RPMI7951 (cell line): ENCODE data around the gene GIGYF1. TPM values are rescaled to one million over a fixed set of nuclear protein-coding genes. Genes with fewer than 3 reads are reported as not detected.
A peak's percentile ranks its signal among the peaks of the same experiment; 100 is the strongest.
"Not testable (repeated sequence)": the region's sequence is repeated elsewhere in the genome, so short reads cannot be mapped to it uniquely, and the experiment has no call there.

ENCODE experiments used
- DNase-seq: peaks from one replicate; pipeline ENCODE4 v3.0.0-alpha.2; 2012; ENCODE audit warnings: low read depth
- total RNA-seq: library from RNA; depleted of rRNA; stranded (reverse); fragments of >200 nt; shearing (Covaris generic); gene quantifications from 2 replicates; pipeline ENCODE4 v1.2.3, GENCODE V29; 2014

GIGYF1 gene
- total RNA-seq, 1 experiment from 2014 or later, result 4.8 TPM

DNA sequence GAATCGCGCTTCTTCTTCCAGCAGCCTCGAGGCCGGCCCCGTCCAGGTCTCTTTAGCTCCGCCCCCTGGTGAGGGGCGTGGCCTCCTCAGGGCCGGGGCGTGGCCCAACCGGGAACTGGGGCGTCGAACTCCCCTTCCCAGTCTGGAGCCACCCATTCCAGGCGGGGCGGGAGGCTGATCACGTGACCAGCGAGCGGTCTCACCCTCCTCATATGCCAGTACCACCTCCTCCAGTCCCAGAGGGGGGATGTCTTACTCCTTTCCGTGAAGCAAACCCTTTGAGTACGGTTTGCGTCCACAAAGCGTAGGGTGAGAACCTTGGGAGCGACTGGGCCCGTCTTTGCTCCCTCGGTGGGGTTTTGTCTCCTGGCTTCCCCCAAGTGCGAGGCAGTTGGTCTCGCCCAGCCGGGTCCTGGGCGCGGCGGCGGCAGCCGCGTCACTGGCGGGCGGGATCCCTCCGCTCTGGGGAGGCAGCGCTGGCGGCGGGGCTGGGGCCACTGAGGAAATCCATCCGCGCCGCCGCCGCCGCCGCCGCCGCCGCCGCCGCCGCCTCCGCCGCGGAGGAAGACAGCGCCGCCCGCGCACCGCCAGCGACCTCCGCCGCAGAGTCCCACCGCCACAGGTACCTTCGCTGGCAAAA lies 20.6 kb downstream of the GIGYF1 start, which contains the start of gene GNB2:
GNB2 (plus strand) TSS at position 439 of the 640 bp plus-strand sequence. CDS start 2,526 bp downstream, outside the sequence.
- DNase-seq, result peak; percentile 99

DNA sequence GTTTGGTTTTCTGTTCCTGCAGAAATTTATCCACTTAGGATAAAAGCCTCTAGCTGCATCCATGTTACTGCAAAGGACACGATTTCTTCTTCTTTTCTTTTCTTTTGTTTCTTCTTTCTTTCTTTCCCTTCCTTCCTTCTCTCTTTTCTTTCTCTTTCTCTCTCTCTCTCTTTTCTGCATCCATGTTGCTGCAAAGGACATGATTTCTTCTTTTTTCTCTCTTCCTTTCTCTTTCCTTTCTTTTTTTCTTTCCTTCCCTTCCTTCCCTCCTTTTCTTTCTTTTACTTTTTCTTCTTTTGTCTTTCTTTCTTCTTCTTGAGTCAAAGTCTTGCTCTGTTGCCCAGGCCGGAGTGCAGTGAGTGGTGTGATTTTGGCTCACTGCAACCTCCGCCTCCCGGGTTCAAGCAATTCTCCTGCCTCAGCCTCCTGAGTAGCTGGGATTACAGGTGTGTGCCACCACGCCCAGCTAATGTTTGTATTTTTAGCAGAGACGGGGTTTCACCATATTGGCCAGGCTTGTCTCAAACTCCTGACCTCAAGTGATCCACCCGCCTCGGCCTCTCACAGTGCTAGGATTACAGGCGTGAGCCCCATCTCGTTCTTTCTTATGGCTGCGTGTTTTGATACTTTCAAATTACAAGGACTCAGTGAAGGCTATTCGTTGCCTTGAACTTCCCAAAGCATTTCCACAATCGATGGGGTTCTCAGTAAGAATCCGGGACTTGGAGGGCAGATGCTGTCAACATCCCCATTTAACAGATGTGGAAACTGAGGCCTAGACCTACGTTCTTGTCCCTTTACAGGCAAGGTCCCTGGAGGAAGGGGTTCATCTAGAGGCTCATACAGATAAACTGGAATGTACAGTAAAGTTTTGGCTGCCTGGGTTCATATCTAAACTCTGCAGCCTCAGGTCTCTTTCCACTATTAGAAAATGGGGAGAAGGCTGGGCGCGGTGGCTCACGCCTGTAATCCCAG lies 22.4 kb downstream of the GIGYF1 start:
- no peak for DNase-seq

DNA sequence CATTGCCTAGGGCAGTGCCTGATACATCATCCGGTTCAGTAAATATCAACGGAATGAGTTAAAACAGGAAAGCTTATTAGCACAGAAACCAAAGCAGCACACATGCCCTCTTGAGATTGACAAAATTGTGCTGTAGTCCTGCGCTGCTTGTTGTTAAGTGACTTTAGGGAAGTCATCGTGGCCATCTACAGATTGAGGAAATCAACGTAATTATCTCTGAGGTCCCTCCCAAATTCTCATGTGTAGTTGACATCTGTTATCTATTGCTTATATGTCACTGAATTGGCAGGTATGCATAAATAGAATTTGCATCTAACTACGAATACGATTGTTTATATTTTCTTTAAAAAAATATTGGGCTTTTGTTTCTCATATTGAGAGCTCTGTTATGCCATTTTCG lies 24.0 kb downstream of the GIGYF1 start:
- no peak for DNase-seq

DNA sequence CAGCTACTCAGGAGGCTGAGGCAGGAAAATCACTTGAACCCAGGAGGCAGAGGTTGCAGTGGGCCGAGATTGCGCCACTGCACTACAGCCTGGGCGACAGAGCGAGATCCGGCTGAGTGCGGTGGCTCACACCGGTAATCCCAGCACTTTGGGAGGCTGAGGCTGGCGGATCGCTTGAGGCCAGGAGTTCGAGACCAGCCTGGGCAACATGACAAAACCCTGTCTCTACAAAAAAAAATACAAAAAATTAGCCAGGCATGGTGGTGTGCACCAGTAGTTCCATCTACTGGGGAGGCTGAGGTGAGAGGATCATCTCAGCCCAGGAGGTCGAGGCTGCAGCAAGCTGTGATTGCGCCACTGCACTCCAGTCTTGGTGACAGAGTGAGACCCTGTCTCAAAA lies 24.9 kb downstream of the GIGYF1 start:
- DNase-seq, result not testable (repeated sequence)

DNA sequence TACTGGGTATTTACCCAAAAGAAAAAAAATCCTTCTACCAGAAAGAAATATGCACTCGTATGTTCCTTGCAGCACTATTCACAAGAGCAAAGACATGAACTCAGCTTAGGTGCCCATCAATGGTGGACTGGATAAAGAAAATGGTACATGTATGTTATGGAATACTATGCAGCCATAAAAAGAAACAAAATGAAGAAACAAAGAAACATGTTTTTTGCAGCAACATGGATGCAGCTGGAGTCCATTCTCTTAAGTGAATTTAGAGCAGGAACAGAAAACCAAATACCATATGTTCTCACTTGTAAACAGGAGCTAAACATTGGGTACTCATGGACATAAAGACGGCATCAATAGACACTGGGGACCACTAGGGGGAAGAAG lies 26.0 kb downstream of the GIGYF1 start:
- no peak for DNase-seq

DNA sequence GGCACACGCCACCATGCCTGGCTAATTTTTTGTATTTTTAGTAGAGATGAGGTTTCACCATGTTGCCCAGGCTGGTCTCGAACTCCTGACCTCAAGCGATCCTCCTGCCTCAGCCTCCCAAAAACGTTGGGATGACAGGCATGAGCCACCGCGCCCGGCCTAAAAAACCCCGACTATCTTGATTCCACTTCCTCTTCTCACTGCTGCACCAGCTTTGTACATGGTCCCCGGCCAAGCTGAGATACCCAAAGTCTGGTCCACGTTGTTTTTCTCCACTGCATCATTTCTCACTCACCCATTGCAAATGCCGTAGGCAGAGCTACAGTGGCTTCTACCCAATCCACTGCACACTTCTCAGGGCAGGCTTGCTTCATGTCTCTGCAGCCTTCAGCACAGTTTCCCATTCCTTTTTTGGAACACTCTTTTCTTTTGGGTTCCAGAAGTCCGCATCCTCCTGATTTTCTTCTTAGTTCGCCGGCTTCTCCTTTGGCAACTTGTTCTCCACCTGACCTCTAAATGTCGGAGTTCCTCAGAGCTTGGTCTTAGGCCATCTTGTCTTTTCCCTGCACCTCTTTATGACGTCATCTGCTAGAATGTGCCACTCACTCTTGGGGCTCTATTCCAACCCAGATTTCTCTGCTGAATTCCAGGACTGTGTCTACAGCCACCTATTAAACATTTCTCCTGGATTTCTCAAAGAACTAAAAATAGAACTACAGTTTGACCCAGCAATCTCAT lies 26.6 kb downstream of the GIGYF1 start:
- DNase-seq, result no peak

DNA sequence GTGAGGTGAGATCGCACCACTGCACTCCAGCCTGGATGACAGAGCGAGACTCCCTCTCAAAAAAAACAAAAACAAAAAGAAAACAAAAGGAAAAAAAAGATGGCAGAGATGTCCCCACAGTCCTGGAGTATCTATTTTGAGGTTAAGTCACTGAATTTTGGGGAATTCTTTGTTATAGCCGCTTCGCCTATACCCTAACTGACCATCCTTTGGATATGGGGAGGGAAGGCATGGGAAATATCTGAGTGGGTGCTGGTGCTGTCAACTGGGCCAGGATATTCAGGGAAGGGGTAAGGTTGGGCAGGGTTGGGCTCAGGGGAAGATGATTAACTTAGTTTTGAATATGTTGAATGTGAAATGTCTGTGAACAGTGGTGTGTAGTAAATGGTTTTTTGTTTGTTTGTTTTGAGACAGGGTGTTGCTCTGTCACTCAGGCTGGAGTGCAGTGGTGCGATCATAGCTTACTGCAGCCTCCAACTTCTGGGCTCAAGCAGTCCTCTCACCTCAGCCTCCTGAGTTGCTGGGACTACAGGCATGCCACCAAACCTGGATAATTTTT lies 28.8 kb downstream of the GIGYF1 start:
- no peak for DNase-seq

DNA sequence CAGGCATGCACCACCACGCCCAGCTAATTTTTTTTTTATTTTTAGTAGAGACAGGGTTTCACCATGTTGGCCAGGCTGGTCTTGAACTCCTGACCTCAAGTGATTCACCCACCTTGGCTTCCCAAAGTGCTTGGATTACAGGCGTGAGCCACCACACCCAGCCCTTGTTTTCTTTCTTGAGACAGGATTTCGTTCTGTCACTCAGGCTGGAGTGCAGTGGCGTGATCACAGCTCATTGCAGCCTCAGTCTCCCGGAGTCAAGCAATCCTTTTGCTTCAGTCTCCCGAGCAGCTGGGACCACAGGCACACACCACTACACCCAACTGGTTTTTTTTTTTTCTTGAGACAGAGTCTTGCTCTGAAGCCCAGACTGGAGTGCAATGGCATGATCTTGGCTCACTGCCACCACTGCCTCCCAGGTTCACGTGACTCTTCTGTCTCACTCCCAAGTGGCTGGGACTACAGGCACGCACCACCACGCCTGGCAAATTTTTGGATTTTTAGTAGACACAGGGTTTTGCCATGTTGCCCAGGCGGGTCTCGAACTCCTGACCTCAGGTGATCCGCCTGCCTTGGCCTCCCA lies 31.8 kb downstream of the GIGYF1 start:
- DNase-seq, result peak; percentile 26

DNA sequence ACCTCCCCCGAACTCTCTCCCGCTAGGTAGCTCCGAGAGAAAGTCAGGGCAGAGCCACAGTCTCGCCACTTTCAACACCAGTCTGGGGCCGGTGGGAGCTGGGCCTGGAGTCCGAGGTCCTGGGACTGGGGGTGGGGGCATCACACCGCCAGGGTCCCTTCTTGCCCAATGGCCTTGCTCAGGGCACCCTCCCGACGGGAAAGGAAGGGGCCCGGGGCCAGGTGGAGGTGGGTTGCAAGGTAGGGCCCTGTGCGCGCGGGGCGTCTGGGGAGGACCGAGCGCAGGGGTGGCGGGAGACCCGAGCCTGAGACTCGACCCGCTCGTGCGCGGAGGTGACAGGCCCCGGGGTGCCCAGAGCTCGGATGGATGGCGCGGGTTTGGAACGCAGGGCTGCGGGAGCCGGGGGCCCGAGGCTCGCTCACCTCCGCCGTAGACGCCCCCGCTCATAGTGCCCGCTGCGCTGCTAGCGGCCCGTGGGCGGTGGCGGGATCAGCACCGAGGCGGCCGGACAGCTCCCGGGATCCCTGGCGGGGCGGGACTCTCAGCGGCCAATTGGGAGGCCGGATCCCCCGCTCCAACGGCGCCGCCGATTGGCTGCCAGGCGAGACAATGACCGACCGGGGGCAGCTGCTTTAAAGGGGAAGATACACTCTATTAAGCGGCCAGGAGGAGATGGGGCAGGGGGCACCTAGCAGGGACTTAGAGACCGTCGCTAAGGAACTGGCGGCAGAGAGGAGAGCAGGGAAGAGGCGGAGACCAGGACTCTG lies 38.0 kb downstream of the GIGYF1 start, which contains the start of gene ACTL6B:
ACTL6B (minus strand) TSS at position 541 of the 767 bp plus-strand sequence; CDS start at position 447, 94 bp downstream.
- peak; percentile 57 for DNase-seq

DNA sequence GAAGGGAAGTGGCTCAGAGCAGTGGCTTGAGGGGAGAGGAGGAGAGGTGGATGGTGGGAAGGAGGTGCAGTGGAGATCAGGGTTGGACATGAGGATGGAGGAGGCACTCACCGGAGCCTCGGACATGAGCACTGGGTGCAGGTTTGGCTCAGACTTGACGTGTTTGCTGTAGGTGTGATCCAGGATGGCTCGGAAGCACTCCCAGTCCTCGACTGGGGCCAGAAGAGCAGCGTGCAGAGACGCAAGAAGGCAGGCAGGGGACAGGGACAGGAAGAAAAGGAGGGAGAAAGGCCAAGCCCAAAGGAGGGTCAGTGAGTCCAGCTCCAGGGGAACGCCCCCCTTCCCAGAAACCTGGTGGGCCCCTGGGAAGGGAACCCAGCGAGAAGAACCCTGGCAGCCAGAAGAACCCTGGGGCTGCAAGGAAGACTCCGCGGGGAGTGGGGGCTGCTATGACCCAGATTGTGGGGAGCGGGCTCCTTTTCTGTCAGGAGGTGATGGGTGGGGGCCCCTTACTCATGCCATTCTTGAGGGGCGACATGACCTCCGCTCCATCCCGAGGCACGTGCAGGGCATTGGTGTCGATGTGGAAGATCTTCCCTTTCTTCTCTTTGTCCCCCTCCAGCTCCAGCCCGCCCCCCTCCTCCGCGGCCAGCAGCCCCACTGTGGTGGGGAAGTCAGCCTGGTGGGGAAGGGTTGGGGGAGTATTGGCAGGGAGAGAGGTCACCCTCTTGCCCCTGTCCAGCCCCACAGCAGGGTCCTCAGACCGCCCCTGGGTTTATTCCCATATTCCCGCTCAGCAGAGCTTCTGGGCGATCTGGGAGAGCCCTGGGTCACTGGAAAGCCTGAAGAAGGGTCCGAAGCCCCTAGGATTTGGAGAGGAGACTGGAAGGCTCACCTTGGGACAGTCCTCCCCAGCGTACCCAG lies 38.9 kb downstream of the GIGYF1 start:
- DNase-seq, result no peak

DNA sequence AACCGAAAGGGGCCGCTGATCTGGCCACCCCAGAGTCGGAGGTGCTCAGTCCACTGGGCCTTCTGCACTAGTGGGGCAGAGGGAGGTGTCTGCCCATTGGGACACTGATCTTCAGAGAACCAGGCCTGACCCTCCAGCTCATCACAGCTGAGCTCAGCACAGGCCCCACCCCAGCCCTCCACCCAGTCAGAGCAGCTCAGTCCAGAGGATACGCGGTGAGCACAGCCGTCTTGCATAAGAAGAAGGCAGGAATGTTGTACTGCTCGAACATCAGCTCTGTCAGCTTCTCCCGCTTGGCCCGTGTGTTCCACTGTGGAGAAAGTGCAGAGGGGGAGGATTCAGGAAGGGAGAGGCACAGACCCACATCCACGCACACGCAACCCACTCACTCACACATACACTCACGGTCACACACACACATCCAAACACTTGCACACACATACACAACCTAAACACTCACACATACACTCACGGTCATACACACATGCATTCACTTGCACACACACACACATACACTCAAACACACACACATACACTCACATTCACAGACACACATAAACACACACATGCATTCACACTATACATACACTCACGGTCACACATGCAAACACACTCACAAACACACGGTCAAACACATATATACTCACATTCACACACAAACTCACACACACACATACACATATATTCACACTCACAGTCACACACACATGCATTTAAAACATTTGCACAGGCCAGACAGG lies 44.1 kb downstream of the GIGYF1 start:
- DNase-seq, result no peak

DNA sequence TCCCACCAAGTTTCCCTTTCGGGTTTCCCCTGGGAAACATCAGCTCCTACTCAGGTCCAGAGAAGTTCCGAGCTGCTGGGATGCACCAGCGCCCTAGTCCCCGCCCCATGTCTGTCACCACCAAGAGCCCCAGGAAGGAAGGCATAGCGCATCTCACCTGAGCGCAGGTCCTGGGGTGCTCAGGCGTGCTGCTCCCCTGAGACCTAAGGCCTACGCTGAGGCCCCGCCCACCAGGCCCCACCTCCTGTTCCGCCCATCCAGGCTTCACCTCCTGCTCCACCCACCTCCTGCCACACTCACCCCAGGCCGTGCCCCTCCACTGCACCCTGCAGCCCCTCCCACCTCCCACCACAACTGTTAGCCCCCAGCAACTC lies 51.5 kb downstream of the GIGYF1 start:
- DNase-seq, result no peak

DNA sequence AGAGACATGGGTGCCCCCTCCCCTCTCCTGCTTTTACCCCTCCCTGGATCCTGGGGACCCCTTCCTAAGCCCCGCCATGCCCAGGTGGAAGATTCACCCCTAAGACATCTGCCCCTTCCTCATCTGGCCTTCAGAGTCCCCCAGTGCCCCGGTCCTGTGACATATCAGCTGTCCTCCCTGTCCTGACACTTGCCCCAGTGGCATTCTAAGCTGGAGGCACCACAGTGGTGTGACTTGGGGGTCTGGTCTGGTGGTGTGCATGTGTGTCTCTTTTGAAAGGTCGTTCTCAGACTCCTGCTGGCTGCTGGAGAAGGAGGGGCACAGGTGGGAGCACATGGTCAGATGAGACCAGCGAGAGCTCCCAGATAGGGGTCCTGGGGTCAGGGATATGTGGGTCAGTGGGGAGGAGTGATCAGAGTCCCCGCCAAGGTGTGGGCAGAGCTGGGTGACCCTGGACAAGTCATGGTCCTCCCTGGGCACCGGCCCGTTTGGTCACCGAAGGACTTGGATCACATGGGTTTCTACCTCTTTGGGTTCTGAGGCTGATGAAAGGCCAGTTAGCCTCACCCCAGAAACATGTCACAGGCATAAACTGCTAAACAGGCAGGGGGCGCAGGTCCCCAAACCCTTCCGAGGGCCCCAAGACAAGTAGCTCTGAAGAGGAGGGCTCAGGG lies 52.1 kb downstream of the GIGYF1 start:
- DNase-seq, result no peak

DNA sequence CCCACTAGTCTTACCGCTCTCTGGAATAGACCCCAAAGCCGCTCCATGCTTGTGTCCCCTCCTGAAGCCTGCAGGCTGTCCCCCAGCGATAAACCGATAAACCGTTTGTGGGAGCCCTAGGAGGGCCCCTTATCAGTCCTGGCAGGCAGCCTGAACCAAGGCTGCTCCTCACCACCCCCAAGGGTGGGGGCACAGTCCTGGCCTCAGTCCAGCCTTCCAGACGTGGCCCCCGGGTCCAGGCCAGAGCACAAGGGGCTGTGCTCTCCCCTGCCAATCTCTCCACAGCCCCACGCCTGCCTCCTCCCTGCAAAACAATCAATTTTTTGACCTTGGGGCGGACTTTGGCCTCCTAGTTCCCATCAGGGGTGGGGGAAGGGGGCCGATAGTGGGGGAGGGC lies 52.6 kb downstream of the GIGYF1 start, which contains the start of gene TFR2:
TFR2 (minus strand) TSS at position 90 of the 397 bp plus-strand sequence; CDS start at position 47, 43 bp downstream.
- no peak for DNase-seq

DNA sequence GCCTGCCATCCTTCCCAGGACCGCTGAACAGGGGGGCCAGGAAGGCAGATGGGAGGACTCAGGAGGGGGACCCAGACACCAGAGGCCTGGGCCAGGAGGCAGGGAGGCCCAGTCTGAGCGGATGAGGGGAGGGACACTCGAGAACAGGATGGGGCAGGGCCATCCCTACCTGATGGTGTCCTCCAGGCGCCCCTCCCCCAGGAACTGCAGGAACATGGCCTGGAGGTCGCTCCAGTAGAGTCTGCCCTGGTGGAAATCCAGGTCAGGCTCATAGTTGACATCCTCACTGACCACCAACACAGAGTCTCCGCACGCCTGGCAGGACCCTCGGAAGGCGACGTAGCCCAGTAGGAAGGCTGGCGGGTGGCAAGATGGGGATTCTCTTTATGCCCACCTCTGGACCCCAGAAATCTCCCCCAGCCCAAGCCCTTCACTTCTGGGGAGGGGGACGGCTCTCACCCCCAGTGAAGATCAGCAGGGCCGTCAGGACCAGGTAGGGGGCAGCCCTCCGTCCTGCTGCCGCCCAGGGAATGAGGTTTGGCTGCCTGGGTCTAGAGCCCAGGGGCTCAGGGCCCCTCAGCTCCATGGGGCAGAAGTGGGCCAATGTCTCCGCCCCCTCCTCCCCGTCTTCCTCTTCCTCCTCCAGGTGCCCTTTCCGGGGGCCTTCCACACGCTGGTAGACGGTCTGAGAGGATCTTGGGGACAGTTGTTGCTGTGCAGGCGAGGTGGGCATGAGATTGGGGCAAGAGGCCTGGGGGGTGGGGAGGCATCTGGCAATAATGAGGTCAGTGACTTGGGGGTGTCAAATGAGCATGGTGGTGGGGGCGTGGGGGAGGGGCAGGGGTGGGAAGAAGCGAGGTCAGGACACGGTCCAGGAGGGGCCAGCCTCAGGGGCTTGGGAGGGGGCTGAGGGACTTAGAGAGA lies 53.3 kb downstream of the GIGYF1 start:
- DNase-seq, result no peak

DNA sequence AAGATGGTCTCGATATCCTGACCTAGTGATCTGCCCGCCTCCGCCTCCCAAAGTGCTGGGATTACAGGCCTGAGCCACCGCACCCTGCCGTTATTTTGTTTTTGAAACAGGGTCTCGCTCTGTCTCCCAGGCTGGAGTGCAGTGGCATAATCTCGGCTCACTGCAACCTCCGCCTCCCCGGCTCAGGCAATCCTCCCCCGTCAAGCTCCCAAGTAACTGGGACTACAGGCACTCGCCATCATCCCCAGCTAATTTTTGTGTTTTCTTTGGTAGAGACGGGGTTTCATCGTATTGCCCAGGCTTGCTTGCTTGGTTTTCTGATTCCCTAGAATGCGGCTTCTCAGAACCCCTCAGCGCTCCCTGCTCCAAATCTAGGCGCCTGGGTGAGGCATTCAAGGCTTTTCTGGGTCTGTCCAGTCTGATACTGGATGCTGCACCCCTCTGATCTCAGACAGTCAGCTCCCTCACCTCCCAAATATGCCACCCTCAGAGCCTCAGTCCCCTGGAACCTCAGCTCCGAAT lies 54.0 kb downstream of the GIGYF1 start:
- DNase-seq, result no peak
